Natural killer cell (primary cell): ENCODE measurements around the gene GABPB2. TPM values are rescaled to one million over a fixed set of nuclear protein-coding genes. Genes with fewer than 3 reads are reported as not detected.
A peak's percentile ranks its signal among the peaks of the same experiment; 100 is the strongest.

Source experiments
- ATAC-seq, 3 donors: fragments of 150-1000 bp in 2 of 3; fragments of 200-7000 bp in 1 of 3; cut with Tn5 transposase; 1 replicate in 1 of 3; 2 replicates in 2 of 3; pipeline ENCODE4 v1.10.0; 2021; ENCODE audit warnings: mild to moderate bottlenecking in 2 of 3, moderate library complexity in 2 of 3
- DNase-seq, 2 donors: peaks; one replicate each; pipeline versions ENCODE4 v3.0.0 to v3.0.0-alpha.2; 2013 to 2021; ENCODE audit warnings: mixed read lengths in 1 of 2
- H3K27ac ChIP-seq: one replicate; pipeline ENCODE4 v1.5.1; 2013; ENCODE audit warnings: mild to moderate bottlenecking, low read length
- H3K27me3 ChIP-seq: one replicate; pipeline ENCODE4 v1.6.1; 2013; ENCODE audit warnings: low read length; ENCODE audit not compliant: control insufficient read depth, insufficient read depth
- H3K36me3 ChIP-seq: one replicate; pipeline ENCODE4 v1.6.1; 2013; ENCODE audit warnings: low read length; ENCODE audit not compliant: control insufficient read depth, insufficient read depth
- H3K4me1 ChIP-seq: one replicate; pipeline ENCODE4 v1.6.1; 2013; ENCODE audit warnings: low read length; ENCODE audit not compliant: control insufficient read depth, insufficient read depth
- H3K4me3 ChIP-seq: one replicate; pipeline ENCODE4 v1.5.1; 2013; ENCODE audit warnings: low read length
- H3K9me3 ChIP-seq: one replicate; pipeline ENCODE4 v1.6.1; 2013; ENCODE audit warnings: low read length; ENCODE audit not compliant: control insufficient read depth, insufficient read depth
- H3K27ac Mint-ChIP-seq, 2 donors: one replicate each; pipeline ENCODE4 v1.8.0; 2022; ENCODE audit warnings: mild to moderate bottlenecking in 2 of 2, mixed read lengths in 2 of 2, moderate library complexity in 1 of 2
- H3K27me3 Mint-ChIP-seq, 2 donors: one replicate each; pipeline ENCODE4 v1.8.0; 2022; ENCODE audit warnings: low read depth in 2 of 2, mixed read lengths in 2 of 2
- H3K36me3 Mint-ChIP-seq: one replicate; pipeline ENCODE4 v1.8.0; 2022; ENCODE audit warnings: mixed read lengths
- H3K4me1 Mint-ChIP-seq, 2 donors: one replicate each; pipeline ENCODE4 v1.8.0; 2022; ENCODE audit warnings: mixed read lengths in 2 of 2
- H3K4me3 Mint-ChIP-seq: one replicate; pipeline ENCODE4 v1.8.0; 2022; ENCODE audit warnings: mild to moderate bottlenecking, moderate library complexity, mixed read lengths
- H3K9me3 Mint-ChIP-seq, 2 donors: one replicate each; pipeline ENCODE4 v1.8.0; 2022; ENCODE audit warnings: mixed read lengths in 2 of 2
- CTCF ChIP-seq: fragments of 200-600 bp; IDR thresholded peaks from one replicate; pipeline ENCODE4 v1.8.0; 2022; ENCODE audit warnings: antibody characterized with exemption
- WGBS: methylation state at CpG from one replicate; pipeline ENCODE4 v1.1.7; 2013; ENCODE audit warnings: missing lambda C conversion rate; ENCODE audit not compliant: insufficient coverage; 5-methylcytosine and 5-hydroxymethylcytosine counted together
- intact Hi-C: fragments of 100-400 bp; cut with micrococcal nuclease; formaldehyde crosslinking; loops from one replicate; pipeline ENCODE4 v1.14.2; 2022
- total RNA-seq, 4 donors: library from RNA; stranded (reverse); fragments of 120-200 nt in 1 of 4; gene quantifications; one replicate each; pipeline versions ENCODE4 v1.2.3 to v1.2.4, GENCODE V29; 2013 to 2022

GABPB2 gene
- total RNA-seq, 3 donors from 2014 or later (not counting 1 experiment from before 2014, with no cell fraction given) = 27.4 to 34.0 (median 30.6) TPM

DNA sequence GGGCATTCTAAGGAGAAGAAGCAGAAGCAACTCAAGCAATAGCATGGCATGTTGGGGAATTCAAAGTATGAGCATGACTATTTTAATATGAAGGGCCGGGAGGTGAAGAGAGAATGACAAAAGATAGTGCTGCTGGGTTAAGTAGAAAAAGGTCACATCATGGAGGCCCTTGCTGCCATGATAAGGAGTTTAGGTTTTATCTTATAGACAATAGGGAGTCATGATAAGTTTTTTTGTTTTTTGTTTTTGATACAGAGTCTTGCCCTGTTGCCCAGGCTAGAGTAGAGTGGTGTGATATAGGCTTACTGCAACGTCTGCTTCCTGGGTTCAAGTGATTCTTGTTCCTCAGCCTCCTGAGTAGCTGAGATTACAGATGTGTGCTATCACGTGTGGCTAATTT lies 31.0 kb upstream of the GABPB2 start:
- H3K36me3 Mint-ChIP-seq = peaks cover 6% of the 10 kb centered on the region

DNA sequence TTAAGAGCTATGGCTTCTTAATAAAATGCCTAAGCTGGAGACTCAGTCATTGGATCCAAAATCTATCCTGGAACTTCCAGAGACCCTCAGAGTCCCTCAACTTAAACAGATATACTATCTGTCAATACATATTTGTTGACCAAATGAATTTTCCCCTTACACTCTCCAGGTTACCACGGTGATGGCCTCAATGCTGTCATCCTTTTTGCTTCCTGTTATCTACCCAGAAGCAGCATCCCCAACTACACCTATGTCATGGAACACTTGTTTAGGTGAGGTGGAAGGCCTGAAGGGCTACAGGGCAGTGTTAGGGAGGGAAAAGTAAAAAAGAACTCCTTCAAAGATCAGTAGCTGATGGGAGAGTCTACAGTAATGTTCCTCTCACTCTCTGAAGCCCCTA lies 27.4 kb upstream of the GABPB2 start:
- ATAC-seq (no peak), DNase-seq (peak in 1 of 2 donors; percentile 32)
- Mint-ChIP-seq H3K27ac (no peak overlapping the region), H3K9me3 (no peaks in the 10 kb centered on the region), H3K36me3 (no peaks in the 10 kb centered on the region), H3K4me3 (no peak overlapping the region), H3K4me1 (peaks cover 16 to 26% of the 10 kb centered on the region in 2 donors), H3K27me3 (no peaks in the 10 kb centered on the region)
- peaks cover 10% of the 10 kb centered on the region for H3K4me1 ChIP-seq
- no peaks in the 10 kb centered on the region for H3K9me3 ChIP-seq
- WGBS = 100% methylated on average over 1 of the region's 1 CpG
- H3K4me3 ChIP-seq = no peak overlapping the region
- no peak for TF ChIP-seq CTCF
- no peaks in the 10 kb centered on the region for H3K27me3 ChIP-seq
- H3K27ac ChIP-seq = no peak overlapping the region
- no peaks in the 10 kb centered on the region for H3K36me3 ChIP-seq
- intact Hi-C loops = no loop called here

More for the DNA sequence above, 31.0 kb upstream of the GABPB2 start:
- Histone ChIP-seq H3K9me3 (no peaks in the 10 kb centered on the region), H3K36me3 (no peaks in the 10 kb centered on the region), H3K4me1 (no peaks in the 10 kb centered on the region), H3K27me3 (no peaks in the 10 kb centered on the region), H3K27ac (no peak overlapping the region), H3K4me3 (no peak overlapping the region)
- H3K9me3 Mint-ChIP-seq = no peaks in the 10 kb centered on the region
- 90% methylated on average over 3 of the region's 3 CpGs for WGBS
- no peak for TF ChIP-seq CTCF
- H3K4me1 Mint-ChIP-seq = no peaks in the 10 kb centered on the region
- no peak for DNase-seq
- H3K27ac Mint-ChIP-seq = no peak overlapping the region
- H3K4me3 Mint-ChIP-seq = no peak overlapping the region
- no peaks in the 10 kb centered on the region for H3K27me3 Mint-ChIP-seq
- ATAC-seq = no peak
- intact Hi-C loops = no loop called here

GRCh38 chr1:151047591-151047924 lies 23.0 kb upstream of the GABPB2 start, which contains the start of gene C1orf56:
Gene C1orf56 (plus strand): TSS chr1:151047751. CDS start chr1:151047848, 97 bp downstream.
- Histone ChIP-seq H3K4me1 (peaks cover 25% of the 10 kb centered on the region), H3K27me3 (no peaks in the 10 kb centered on the region), H3K27ac (peak within 1 kb of the TSS; percentile 87), H3K9me3 (no peaks in the 10 kb centered on the region), H3K36me3 (peaks cover 18% of the 10 kb centered on the region), H3K4me3 (peak within 1 kb of the TSS; percentile 93)
- Mint-ChIP-seq H3K9me3 (no peaks in the 10 kb centered on the region), H3K4me1 (peaks cover 52 to 54% of the 10 kb centered on the region in 2 donors), H3K27ac (peak within 1 kb of the TSS; percentile 98 to 99), H3K27me3 (no peaks in the 10 kb centered on the region), H3K4me3 (peak within 1 kb of the TSS; percentile 96), H3K36me3 (peaks cover 8% of the 10 kb centered on the region)
- DNase-seq = peak; percentile 49 to 79
- WGBS = 0% methylated on average over 29 of the region's 29 CpGs
- TF ChIP-seq CTCF = no peak
- intact Hi-C loops = no loop called here
- peak; percentile 53 to 66 (median 56) for ATAC-seq
